Measurements from ENCODE around the gene ATP12A. TPM values are rescaled to one million over a fixed set of nuclear protein-coding genes. Genes with fewer than 3 reads are reported as not detected.
"Not testable (repeated sequence)": the region's sequence is repeated elsewhere in the genome, so short reads cannot be mapped to it uniquely, and the experiment has no call there.

ATP12A gene
- total RNA-seq, 1 donor, result not detected

DNA sequence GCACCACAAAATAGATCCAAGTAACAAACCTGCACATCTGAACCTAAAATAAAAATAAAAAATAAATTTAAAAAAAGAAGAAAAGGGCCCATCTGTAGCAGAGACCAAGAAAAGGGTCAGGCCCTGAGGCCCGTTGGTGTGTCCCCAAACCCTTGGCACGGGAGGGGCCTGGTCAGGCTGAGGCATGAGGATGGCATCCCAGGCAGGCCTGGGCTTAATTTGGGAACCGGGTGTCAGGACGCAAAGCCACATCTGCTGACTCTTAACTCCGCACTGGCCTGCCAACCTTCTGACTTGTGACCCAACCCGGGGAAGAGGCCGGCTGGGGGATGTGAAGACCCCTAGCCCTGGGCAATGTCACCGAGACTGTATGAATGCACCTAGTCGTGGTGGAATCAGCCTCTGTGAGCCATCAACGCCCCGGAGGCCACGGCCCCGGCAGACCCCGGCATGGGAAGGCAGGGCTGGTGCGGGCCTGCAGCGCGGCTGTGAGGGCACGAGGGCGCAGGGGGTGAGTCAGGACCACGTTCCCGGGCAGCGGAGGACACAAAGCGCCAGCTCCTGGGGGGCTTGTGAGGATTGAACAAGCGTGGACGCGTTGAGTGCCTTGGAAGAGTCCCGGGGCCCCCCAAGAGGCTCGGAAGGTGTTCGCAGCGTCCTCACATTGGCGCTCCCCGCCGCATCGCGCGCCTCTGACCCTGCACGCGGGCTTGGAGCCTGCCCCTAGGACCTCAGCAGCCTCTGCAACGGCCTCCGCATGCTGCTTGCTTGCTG is 38.2 kb downstream of the ATP12A start:
- H3K4me3 ChIP-seq (ENCODE audit: low read depth, low read length), result no peak overlapping the region
- TF ChIP-seq, protein P1, sequence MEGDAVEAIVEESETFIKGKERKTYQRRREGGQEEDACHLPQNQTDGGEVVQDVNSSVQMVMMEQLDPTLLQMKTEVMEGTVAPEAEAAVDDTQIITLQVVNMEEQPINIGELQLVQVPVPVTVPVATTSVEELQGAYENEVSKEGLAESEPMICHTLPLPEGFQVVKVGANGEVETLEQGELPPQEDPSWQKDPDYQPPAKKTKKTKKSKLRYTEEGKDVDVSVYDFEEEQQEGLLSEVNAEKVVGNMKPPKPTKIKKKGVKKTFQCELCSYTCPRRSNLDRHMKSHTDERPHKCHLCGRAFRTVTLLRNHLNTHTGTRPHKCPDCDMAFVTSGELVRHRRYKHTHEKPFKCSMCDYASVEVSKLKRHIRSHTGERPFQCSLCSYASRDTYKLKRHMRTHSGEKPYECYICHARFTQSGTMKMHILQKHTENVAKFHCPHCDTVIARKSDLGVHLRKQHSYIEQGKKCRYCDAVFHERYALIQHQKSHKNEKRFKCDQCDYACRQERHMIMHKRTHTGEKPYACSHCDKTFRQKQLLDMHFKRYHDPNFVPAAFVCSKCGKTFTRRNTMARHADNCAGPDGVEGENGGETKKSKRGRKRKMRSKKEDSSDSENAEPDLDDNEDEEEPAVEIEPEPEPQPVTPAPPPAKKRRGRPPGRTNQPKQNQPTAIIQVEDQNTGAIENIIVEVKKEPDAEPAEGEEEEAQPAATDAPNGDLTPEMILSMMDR (IDR thresholded peaks at IDR 0.05; ENCODE audit: insufficient read depth, low read length), result no peak
- DNase-seq (ENCODE audit: low read depth), result no peak

DNA sequence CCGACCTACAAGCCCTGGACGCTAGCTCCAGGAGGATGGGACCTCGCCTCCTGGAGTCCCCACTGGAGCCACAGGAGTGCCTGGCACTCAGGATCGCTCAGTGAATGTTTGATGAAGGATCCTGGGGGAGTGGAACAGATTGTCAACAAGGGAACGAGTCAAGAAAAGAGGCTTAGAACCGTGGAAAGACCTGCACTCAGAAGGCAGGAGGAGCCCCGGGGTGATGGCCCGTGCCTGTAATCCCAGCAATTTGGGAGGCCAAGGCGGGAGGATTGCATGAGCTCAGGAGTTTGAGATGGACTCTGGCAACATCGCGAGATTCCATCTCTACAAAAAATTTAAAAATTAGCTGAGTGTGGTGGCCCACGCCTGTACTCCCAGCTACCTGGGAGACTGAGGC is 38.9 kb downstream of the ATP12A start:
- no peak overlapping the region for H3K4me3 ChIP-seq (ENCODE audit: low read depth, low read length)
- no peak for DNase-seq (ENCODE audit: low read depth)
- TF ChIP-seq, protein P1 (IDR thresholded peaks at IDR 0.05; ENCODE audit: insufficient read depth, low read length), result no peak

DNA sequence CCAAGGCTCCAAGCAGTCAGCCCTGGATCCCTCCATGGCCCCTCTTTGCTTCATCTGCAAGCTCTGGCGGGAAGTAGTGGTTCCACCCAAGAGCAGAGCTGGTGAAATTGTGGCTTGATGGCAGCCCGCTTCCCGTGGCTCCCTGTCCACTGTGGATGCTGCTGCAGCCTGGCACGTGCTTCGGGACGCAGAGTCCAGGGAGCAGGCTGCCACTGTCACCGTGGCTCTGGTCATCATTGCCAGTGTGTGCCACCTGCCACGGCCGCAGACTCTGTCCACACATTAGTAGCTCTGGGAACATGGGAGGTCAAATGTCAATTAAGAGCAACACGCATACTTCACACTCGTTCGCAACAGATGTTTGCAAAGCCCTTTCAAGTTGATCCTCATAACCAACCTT is 43.0 kb downstream of the ATP12A start:
- TF ChIP-seq, protein P1 (IDR thresholded peaks at IDR 0.05; ENCODE audit: insufficient read depth, low read length), result no peak
- no peak for DNase-seq (ENCODE audit: low read depth)
- H3K4me3 ChIP-seq (ENCODE audit: low read depth, low read length), result no peak overlapping the region

DNA sequence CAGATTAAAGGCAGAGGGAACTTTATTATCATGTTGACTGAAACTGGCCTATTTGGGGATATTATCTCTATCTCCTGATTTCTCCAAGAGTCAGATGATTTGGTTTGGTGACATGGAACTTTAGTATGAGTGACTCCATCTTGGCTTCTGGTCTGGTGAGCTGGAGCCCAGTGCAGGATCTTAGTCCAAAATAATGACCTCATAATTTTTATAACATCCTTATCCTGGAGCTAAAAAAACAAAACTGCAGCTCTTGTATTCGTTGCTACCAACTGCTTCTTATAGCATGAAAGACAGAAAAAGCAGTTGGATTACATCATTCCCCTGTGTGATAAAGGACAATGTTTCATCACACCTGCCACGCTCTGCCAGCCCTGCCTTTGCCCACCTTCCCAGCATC is 44.5 kb downstream of the ATP12A start:
- H3K4me3 ChIP-seq (ENCODE audit: low read depth, low read length), result no peak overlapping the region
- TF ChIP-seq, protein P1 (IDR thresholded peaks at IDR 0.05; ENCODE audit: insufficient read depth, low read length), result no peak
- DNase-seq (ENCODE audit: low read depth), result peak; percentile 2

DNA sequence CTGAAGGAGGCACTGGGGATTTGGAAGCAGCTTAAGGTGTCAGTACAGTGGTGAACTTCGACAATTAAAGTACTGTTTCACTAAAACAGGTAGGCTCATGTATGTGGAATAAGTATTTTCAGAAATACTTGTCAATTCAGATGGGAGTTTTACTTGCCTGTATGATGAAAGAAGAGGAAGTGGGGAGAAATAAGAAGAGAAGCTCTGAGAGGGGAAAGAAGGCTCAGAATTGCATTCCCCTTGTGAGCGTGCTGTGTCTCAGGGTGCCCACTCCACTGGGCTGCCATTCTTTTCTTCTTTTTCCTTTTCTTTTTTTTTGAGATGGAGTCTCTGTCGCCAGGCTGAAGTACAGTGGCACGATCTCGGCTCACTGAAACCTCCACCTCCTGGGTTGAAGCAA is 45.2 kb downstream of the ATP12A start:
- H3K4me3 ChIP-seq (ENCODE audit: low read depth, low read length), result no peak overlapping the region
- no peak for DNase-seq (ENCODE audit: low read depth)
- TF ChIP-seq, protein P1 (IDR thresholded peaks at IDR 0.05; ENCODE audit: insufficient read depth, low read length), result no peak

DNA sequence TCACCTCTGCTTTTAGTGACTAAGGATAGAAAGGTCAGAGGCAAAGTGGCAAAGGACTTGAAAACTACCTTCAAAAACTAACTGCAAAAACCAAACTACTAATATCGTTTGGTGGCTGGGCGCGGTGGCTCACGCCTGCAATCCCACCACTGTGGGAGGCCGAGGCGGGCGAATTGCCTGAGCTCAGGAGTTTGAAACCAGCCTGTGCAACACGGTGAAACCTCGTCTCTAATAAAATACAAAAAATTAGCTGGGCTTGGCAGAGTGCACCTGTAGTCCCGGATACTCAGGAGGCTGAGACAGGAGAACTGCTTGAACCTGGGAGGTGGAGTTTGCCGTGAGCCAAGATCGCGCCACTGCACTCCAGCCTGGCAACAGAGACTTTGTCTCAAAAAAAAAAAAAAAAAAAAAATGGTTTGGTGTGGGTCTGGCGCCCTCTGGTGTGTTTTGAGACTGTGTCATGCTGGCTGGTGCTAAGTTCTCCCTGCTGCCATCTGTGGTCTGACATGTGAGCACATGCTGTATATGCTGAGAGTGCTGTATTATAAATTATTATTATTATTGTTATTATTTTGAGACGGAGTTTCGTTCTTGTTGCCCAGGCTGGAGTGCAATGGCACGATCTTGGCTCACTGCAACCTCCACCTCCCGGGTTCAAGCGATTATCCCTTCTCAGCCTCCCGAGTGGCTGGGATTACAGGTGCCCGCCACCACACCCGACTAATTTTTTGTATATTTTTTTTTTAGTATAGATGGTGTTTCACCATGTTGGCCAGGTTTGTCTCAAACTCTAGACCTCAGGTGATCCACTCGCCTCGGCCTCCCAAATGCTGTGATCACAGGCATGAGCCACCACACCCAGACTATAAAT is 47.8 kb downstream of the ATP12A start:
- peak; percentile 89 for DNase-seq (ENCODE audit: low read depth)
- no peak overlapping the region for H3K4me3 ChIP-seq (ENCODE audit: low read depth, low read length)
- TF ChIP-seq, protein P1 (IDR thresholded peaks at IDR 0.05; ENCODE audit: insufficient read depth, low read length), result peak; percentile 86

DNA sequence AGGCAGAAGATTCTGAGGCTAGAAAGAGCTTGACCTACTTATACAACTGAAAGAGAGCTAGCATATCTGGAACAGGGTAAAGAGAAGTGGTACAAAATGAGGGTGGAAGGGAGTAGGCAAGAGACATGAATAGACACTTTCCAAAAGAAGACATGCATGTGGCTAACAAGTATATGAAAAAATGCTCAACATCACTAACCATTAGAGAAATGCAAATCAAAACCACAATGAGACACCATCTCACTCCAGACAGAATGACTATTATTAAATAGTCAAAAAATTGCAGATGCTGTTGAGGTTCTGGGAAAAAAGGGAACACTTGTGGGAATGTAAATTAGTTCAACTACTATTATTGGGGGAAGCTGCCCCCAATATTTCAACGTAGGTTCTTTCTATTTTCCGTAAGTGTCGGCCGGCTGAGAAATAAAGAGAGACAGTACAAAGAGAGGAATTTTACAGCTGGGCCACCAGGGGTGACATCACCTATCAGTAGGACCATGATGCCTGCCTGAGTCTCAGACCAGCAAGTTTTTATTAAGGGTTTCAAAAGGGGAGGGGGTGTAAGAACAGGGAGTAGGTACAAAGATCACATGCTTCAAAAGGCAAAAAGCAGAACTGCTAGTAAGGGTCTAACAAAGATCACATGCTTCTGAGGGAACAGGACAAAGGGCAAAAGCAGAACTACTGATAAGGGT is 50.8 kb downstream of the ATP12A start:
- not testable (repeated sequence) for H3K4me3 ChIP-seq (ENCODE audit: low read depth, low read length); DNase-seq (ENCODE audit: low read depth)
